Limb (tissue), 2 donors: ENCODE data around the gene ETV4.

Source experiments
- DNase-seq, 2 donors: peaks; one replicate each; pipeline ENCODE4 v3.0.0-alpha.2; 2016; ENCODE audit errors: extremely low spot score in 2 of 2

Gene ETV4

GRCh38 chr17:43546319-43547188 is at the start of gene ETV4:
Gene ETV4 (minus strand): TSS chr17:43546340. CDS start chr17:43545617, 723 bp downstream.
- peak; percentile 91 to 95 for DNase-seq

- no peak for DNase-seq
Observed at GRCh38 chr17:43595466-43595865, 49.3 kb upstream of the ETV4 start.

GRCh38 chr17:43591779-43592562 is 45.8 kb upstream of the ETV4 start:
- peak; percentile 88 to 90 for DNase-seq

- DNase-seq: no peak
Observed at GRCh38 chr17:43591001-43591400, 44.9 kb upstream of the ETV4 start.

GRCh38 chr17:43588664-43589435 is 42.7 kb upstream of the ETV4 start:
- DNase-seq: no peak

- no peak for DNase-seq
Observed at GRCh38 chr17:43588121-43588520, 42.0 kb upstream of the ETV4 start.

- DNase-seq: no peak
Observed at GRCh38 chr17:43587647-43588046, 41.5 kb upstream of the ETV4 start.

GRCh38 chr17:43584666-43585102 is 38.5 kb upstream of the ETV4 start:
- DNase-seq: no peak

GRCh38 chr17:43583332-43583731 is 37.2 kb upstream of the ETV4 start:
- no peak for DNase-seq

GRCh38 chr17:43581613-43582012 is 35.5 kb upstream of the ETV4 start:
- DNase-seq: no peak

GRCh38 chr17:43581130-43581529 is 35.0 kb upstream of the ETV4 start:
- no peak for DNase-seq

- no peak for DNase-seq
Observed at GRCh38 chr17:43579566-43580140, 33.5 kb upstream of the ETV4 start.

- DNase-seq: peak in 1 of 2 donors; percentile 54
Observed at GRCh38 chr17:43578699-43579565, 32.8 kb upstream of the ETV4 start.

GRCh38 chr17:43578404-43578698 is 32.2 kb upstream of the ETV4 start:
- no peak for DNase-seq

GRCh38 chr17:43577664-43578403 is 31.7 kb upstream of the ETV4 start:
- DNase-seq: peak in 1 of 2 donors; percentile 40

- DNase-seq: peak; percentile 85 to 86
Observed at GRCh38 chr17:43576563-43577229, 30.6 kb upstream of the ETV4 start.

- DNase-seq: no peak
Observed at GRCh38 chr17:43574896-43575525, 28.9 kb upstream of the ETV4 start.

GRCh38 chr17:43574348-43574747 is 28.2 kb upstream of the ETV4 start:
- DNase-seq: no peak
